KMS-11 (cell line): ENCODE results near the gene OLFML2B.

ENCODE experiments used
- H2AFZ ChIP-seq: fragments of 200-600 bp; sonication (generic); 2 replicates; pipeline ENCODE4 v1.6.1; 2016; ENCODE audit warnings: antibody characterized with exemption, mixed run types, low read depth
- H3K27ac ChIP-seq: fragments of 200-600 bp; sonication (generic); 2 replicates; pipeline ENCODE4 v1.6.1; 2016; ENCODE audit warnings: mild to moderate bottlenecking, mixed run types
- H3K27me3 ChIP-seq: fragments of 200-600 bp; sonication (generic); 2 replicates; pipeline ENCODE4 v1.6.1; 2017; ENCODE audit warnings: mild to moderate bottlenecking, low read depth, mixed run types, moderate library complexity; ENCODE audit not compliant: insufficient read depth
- H3K36me3 ChIP-seq: fragments of 200-600 bp; sonication (generic); 2 replicates; pipeline ENCODE4 v1.6.1; 2017; ENCODE audit warnings: mild to moderate bottlenecking, mixed run types; ENCODE audit not compliant: insufficient read depth
- H3K4me1 ChIP-seq: fragments of 200-600 bp; sonication (generic); 2 replicates; pipeline ENCODE4 v1.6.1; 2016; ENCODE audit warnings: mild to moderate bottlenecking, low read depth, mixed run types; ENCODE audit not compliant: poor library complexity, severe bottlenecking
- H3K4me2 ChIP-seq: fragments of 200-600 bp; sonication (generic); 2 replicates; pipeline ENCODE4 v1.7.0; 2016; ENCODE audit warnings: mild to moderate bottlenecking, mixed run types
- H3K4me3 ChIP-seq: fragments of 200-600 bp; sonication (generic); IDR thresholded peaks from 2 replicates; pipeline ENCODE4 v1.6.1; 2017; ENCODE audit warnings: low read depth, low read length, mixed read lengths; ENCODE audit not compliant: insufficient read depth
- H3K79me2 ChIP-seq: fragments of 200-600 bp; sonication (generic); 2 replicates; pipeline ENCODE4 v1.6.1; 2016; ENCODE audit warnings: low read depth, mixed run types; ENCODE audit not compliant: insufficient read depth
- H3K9ac ChIP-seq: fragments of 200-600 bp; sonication (generic); 2 replicates; pipeline ENCODE4 v1.6.1; 2016; ENCODE audit warnings: mild to moderate bottlenecking, mixed run types
- H4K20me1 ChIP-seq: fragments of 200-600 bp; sonication (generic); 2 replicates; pipeline ENCODE4 v1.6.1; 2016; ENCODE audit warnings: mild to moderate bottlenecking, mixed run types; ENCODE audit not compliant: insufficient read depth
- CTCF ChIP-seq: fragments of 200-600 bp; sonication (generic); conservative IDR thresholded peaks from 2 replicates; pipeline ENCODE4 v1.6.1; 2017; ENCODE audit warnings: low read depth, mild to moderate bottlenecking, antibody characterized with exemption, low read length, moderate library complexity, mixed read lengths

The OLFML2B gene

GRCh38 chr1:162023547-162024501, at the start of gene OLFML2B:
TSS of gene OLFML2B (minus strand) at chr1:162023869. CDS start at chr1:162023430, 439 bp downstream.
- peaks cover 60% of the 10 kb centered on the region for H3K4me1 ChIP-seq
- peak; percentile 50; the same call in 1 of the 2 replicates for TF ChIP-seq CTCF
- H3K9ac ChIP-seq = peak within 1 kb of the TSS; percentile 55
- H3K4me2 ChIP-seq = peak within 1 kb of the TSS; percentile 71
- H4K20me1 ChIP-seq = no peaks in the 10 kb centered on the region
- peaks cover 22% of the 10 kb centered on the region; the same call in 1 of the 2 replicates for H3K79me2 ChIP-seq
- peak within 1 kb of the TSS; percentile 98 for H3K4me3 ChIP-seq
- H2AFZ ChIP-seq = peak within 1 kb of the TSS; percentile 93
- H3K36me3 ChIP-seq = no peaks in the 10 kb centered on the region
- no peaks in the 10 kb centered on the region for H3K27me3 ChIP-seq
- H3K27ac ChIP-seq = peak within 1 kb of the TSS; percentile 43

GRCh38 chr1:162072740-162073139, 49.1 kb upstream of the OLFML2B start:
- no peak overlapping the region for H3K9ac ChIP-seq
- no peak overlapping the region for H3K4me3 ChIP-seq
- peaks cover 19% of the 10 kb centered on the region for H3K4me1 ChIP-seq
- H3K27me3 ChIP-seq = no peaks in the 10 kb centered on the region
- H3K36me3 ChIP-seq = no peaks in the 10 kb centered on the region
- H2AFZ ChIP-seq = no peak overlapping the region
- H3K79me2 ChIP-seq = no peaks in the 10 kb centered on the region
- no peaks in the 10 kb centered on the region for H4K20me1 ChIP-seq
- no peak for TF ChIP-seq CTCF
- no peak overlapping the region for H3K4me2 ChIP-seq
- H3K27ac ChIP-seq = no peak overlapping the region

- Histone ChIP-seq H3K27me3 (no peaks in the 10 kb centered on the region), H3K36me3 (no peaks in the 10 kb centered on the region), H3K4me1 (peaks cover 19% of the 10 kb centered on the region), H2AFZ (peak overlapping the region; percentile 97; the same call in 1 of the 2 replicates), H3K4me3 (peak overlapping the region; percentile 80), H3K4me2 (peak overlapping the region; percentile 62), H3K79me2 (no peaks in the 10 kb centered on the region), H3K27ac (no peak overlapping the region), H3K9ac (no peak overlapping the region; the same call in 1 of the 2 replicates), H4K20me1 (no peaks in the 10 kb centered on the region)
- TF ChIP-seq CTCF = no peak
Measured at GRCh38 chr1:162070825-162071224, 47.2 kb upstream of the OLFML2B start.

GRCh38 chr1:162070094-162070748, 46.6 kb upstream of the OLFML2B start:
- H3K4me2 ChIP-seq = peak overlapping the region; percentile 62
- TF ChIP-seq CTCF = no peak
- H3K27me3 ChIP-seq = no peaks in the 10 kb centered on the region
- H4K20me1 ChIP-seq = no peaks in the 10 kb centered on the region
- peaks cover 19% of the 10 kb centered on the region for H3K4me1 ChIP-seq
- H3K36me3 ChIP-seq = no peaks in the 10 kb centered on the region
- peak overlapping the region; percentile 61; the same call in 1 of the 2 replicates for H3K9ac ChIP-seq
- peak overlapping the region; percentile 97 for H2AFZ ChIP-seq
- peak overlapping the region; percentile 80 for H3K4me3 ChIP-seq
- no peak overlapping the region for H3K27ac ChIP-seq
- no peaks in the 10 kb centered on the region for H3K79me2 ChIP-seq
